BLaER1 (cell line): ENCODE results near the gene SLC25A42.
"Not testable (repeated sequence)": the region's sequence is repeated elsewhere in the genome, so short reads cannot be mapped to it uniquely, and the experiment has no call there.

Source experiments
- H3K27ac ChIP-seq: shearing (Covaris generic); formaldehyde crosslinking; 2 replicates; pipeline ENCODE4 v1.8.1; 2022
- H3K27me3 ChIP-seq: shearing (Covaris generic); formaldehyde crosslinking; 2 replicates; pipeline ENCODE4 v1.8.1; 2022
- H3K36me3 ChIP-seq: shearing (Covaris generic); formaldehyde crosslinking; 2 replicates; pipeline ENCODE4 v1.8.1; 2022
- H3K4me1 ChIP-seq: shearing (Covaris generic); formaldehyde crosslinking; 2 replicates; pipeline ENCODE4 v1.8.1; 2022
- H3K4me2 ChIP-seq: shearing (Covaris generic); formaldehyde crosslinking; 2 replicates; pipeline ENCODE4 v1.8.1; 2022
- H3K4me3 ChIP-seq: shearing (Covaris generic); formaldehyde crosslinking; 2 replicates; pipeline ENCODE4 v1.8.1; 2022
- H3K9ac ChIP-seq: shearing (Covaris generic); formaldehyde crosslinking; 2 replicates; pipeline ENCODE4 v1.8.1; 2022
- H3K9me3 ChIP-seq: shearing (Covaris generic); formaldehyde crosslinking; 2 replicates; pipeline ENCODE4 v1.8.1; 2022
- H4K20me1 ChIP-seq: shearing (Covaris generic); formaldehyde crosslinking; 2 replicates; pipeline ENCODE4 v1.8.1; 2022
- Cebpa-rat ChIP-seq: shearing (Covaris generic); IDR thresholded peaks from 2 replicates; pipeline ENCODE4 v1.8.1; 2022

Gene SLC25A42

DNA sequence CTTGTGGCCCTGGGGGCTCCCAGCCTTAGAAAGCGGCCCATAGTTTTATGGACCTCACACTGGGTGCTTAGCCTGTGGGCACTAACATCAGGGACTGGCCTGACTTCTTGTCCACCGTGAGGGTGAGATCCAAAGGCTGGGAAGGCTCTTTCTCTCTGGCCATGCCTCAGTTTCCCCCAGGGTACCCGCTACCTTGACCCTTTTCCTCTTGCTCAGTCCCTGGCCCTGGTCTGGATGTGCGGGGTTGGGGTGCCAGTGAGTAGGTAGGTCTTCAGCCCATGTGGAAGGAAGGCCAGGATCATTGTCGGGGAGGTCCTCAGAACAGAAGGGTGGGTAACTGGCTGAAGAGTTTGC is 76.1 kb downstream of the SLC25A42 start:
- Histone ChIP-seq H3K4me1 (peaks cover 35% of the 10 kb centered on the region), H3K27ac (no peak overlapping the region), H3K9ac (no peak overlapping the region), H3K27me3 (no peaks in the 10 kb centered on the region), H3K36me3 (no peaks in the 10 kb centered on the region), H3K9me3 (no peaks in the 10 kb centered on the region), H4K20me1 (no peaks in the 10 kb centered on the region), H3K4me3 (no peak overlapping the region), H3K4me2 (no peak overlapping the region)
- no peak for TF ChIP-seq Cebpa-rat

DNA sequence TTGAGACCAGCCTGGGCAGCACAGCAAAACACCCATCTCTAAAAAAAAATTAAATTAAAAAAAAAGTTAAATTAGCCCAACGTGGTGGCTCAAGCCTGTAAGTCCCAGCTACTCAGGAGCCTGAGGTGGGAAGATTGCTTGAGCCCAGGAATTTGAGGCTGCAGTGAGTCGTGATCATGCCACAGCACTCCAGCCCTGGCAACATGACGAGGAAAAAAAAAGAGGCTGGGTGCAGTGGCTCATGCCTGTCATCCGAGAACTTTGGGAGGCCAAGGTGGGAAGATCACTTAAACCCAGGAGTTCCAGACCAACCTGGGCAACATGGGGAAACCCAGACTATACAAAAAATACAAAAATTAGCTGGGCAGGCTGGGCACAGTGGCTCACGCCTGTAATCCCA is 76.7 kb downstream of the SLC25A42 start:
- Histone ChIP-seq H3K27me3 (no peaks in the 10 kb centered on the region), H3K9ac (no peak overlapping the region; the same call in 1 of the 2 replicates), H3K4me2 (no peak overlapping the region), H3K4me1 (peaks cover 34% of the 10 kb centered on the region), H3K9me3 (no peaks in the 10 kb centered on the region), H4K20me1 (no peaks in the 10 kb centered on the region), H3K36me3 (no peaks in the 10 kb centered on the region), H3K4me3 (no peak overlapping the region), H3K27ac (no peak overlapping the region)
- TF ChIP-seq Cebpa-rat: no peak

DNA sequence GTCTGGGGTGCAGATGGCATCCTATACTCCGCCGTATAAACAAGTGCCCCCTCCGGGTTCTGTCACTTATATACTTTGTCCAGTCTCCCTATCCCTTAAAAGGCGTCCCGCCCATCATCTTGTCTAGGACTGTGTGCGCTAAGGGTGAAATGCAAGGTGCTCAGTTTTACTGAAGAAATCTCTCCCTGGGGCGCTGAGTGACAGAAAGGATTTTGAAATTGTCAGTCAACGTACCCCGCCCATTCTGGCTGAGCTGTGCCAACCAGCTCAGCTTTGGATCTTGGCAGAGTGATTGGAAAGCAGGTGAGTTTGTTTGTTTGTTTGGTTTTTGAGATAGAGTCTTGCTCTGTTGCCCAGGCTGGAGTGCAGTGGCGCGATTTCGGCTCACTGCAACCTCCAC is 78.6 kb downstream of the SLC25A42 start:
- TF ChIP-seq Cebpa-rat: no peak
- H3K9me3 ChIP-seq: no peaks in the 10 kb centered on the region
- peaks cover 32% of the 10 kb centered on the region for H3K4me1 ChIP-seq
- no peaks in the 10 kb centered on the region for H4K20me1 ChIP-seq
- H3K4me3 ChIP-seq: no peak overlapping the region
- no peaks in the 10 kb centered on the region for H3K27me3 ChIP-seq
- H3K4me2 ChIP-seq: no peak overlapping the region
- no peak overlapping the region for H3K9ac ChIP-seq
- peaks cover 11% of the 10 kb centered on the region for H3K36me3 ChIP-seq
- no peak overlapping the region for H3K27ac ChIP-seq

DNA sequence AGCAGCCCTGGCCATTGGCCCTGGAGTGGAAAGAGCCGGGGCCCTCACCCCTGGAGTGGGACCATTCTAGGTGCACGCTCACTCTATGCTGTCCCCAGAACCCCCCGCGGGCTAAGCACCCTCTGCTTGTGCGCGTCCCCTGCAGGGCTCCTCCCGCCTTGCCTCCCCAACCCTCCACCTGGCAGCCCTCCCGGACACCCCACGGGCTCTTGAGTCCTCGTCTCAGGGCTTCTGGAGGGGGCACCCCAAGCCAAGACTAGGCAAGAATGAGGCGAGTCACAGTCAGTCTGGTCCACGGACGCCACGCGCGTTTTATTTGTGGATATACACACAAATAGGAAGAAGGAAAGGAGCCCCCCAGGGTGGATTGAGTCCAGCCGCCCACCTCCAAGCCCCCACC is 81.5 kb downstream of the SLC25A42 start:
- H3K4me1 ChIP-seq: peaks cover 27% of the 10 kb centered on the region
- H3K9ac ChIP-seq: peak overlapping the region; percentile 32; the same call in 1 of the 2 replicates
- no peaks in the 10 kb centered on the region for H3K27me3 ChIP-seq
- no peaks in the 10 kb centered on the region for H3K9me3 ChIP-seq
- TF ChIP-seq Cebpa-rat: no peak
- peak overlapping the region; percentile 70; the same call in 1 of the 2 replicates for H3K27ac ChIP-seq
- no peaks in the 10 kb centered on the region for H4K20me1 ChIP-seq
- no peak overlapping the region for H3K4me3 ChIP-seq
- H3K4me2 ChIP-seq: peak overlapping the region; percentile 68
- H3K36me3 ChIP-seq: peaks cover 32% of the 10 kb centered on the region

- Histone ChIP-seq H3K4me3 (no peak overlapping the region), H3K27ac (peak overlapping the region; percentile 70), H3K9ac (peak overlapping the region; percentile 32; the same call in 1 of the 2 replicates), H3K27me3 (no peaks in the 10 kb centered on the region), H4K20me1 (no peaks in the 10 kb centered on the region), H3K9me3 (no peaks in the 10 kb centered on the region), H3K4me1 (peaks cover 27% of the 10 kb centered on the region), H3K4me2 (peak overlapping the region; percentile 68), H3K36me3 (peaks cover 32% of the 10 kb centered on the region)
- no peak for TF ChIP-seq Cebpa-rat
Measured at GRCh38 chr19:19145684-19146608, 82.2 kb downstream of the SLC25A42 start.

- Histone ChIP-seq H4K20me1 (no peaks in the 10 kb centered on the region), H3K4me1 (peaks cover 34% of the 10 kb centered on the region), H3K4me2 (no peak overlapping the region), H3K9ac (no peak overlapping the region), H3K4me3 (no peak overlapping the region), H3K9me3 (no peaks in the 10 kb centered on the region), H3K27me3 (no peaks in the 10 kb centered on the region), H3K27ac (no peak overlapping the region), H3K36me3 (peaks cover 32% of the 10 kb centered on the region)
- TF ChIP-seq Cebpa-rat: no peak
Measured at GRCh38 chr19:19146865-19147264, 83.1 kb downstream of the SLC25A42 start.

DNA sequence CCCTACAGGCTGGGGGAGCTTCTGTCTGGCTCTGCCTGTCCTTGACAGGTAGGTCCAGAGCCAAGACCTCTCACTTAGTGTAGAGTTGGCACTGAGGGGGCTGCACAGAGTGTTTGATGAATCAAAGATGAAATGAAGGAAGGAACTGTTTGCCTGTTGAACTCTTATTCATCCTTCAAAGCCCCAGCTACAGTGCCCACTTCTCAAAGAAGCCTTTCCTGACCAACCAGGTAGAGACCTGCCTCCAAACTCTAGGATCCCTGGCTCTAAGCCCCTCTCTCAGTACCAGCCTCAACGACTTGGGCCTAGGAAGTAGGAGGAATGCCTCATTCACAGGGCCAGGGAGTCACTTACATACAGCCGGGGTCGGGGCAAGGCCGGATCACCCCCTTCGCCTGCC is 83.5 kb downstream of the SLC25A42 start:
- Histone ChIP-seq H3K27me3 (no peaks in the 10 kb centered on the region), H3K9ac (no peak overlapping the region), H3K36me3 (peaks cover 32% of the 10 kb centered on the region), H3K4me2 (no peak overlapping the region), H4K20me1 (no peaks in the 10 kb centered on the region), H3K9me3 (no peaks in the 10 kb centered on the region), H3K4me3 (no peak overlapping the region), H3K27ac (no peak overlapping the region), H3K4me1 (peaks cover 34% of the 10 kb centered on the region)
- TF ChIP-seq Cebpa-rat: no peak

DNA sequence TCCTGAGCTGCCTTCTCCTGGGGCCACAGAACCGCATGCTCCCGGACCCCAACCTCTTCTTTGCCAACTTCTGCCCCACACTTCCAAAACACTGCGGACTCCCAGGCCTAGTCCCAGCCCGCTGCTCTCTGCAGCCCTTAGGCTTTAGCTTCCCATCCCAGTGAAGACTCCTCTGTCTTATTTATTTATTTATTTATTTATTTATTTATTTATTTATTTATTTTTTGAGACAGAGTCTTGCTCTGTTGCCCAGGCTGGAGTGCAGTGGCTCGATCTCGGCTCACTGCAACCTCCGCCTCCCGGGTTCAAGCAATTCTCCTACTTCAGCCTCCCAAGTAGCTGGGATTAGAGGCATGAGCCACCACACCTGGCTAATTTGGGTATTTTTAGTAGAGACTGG is 84.7 kb downstream of the SLC25A42 start:
- H4K20me1 ChIP-seq, H3K27ac ChIP-seq, H3K9ac ChIP-seq, H3K9me3 ChIP-seq, H3K27me3 ChIP-seq, H3K4me3 ChIP-seq, H3K4me2 ChIP-seq: not testable (repeated sequence)
- Histone ChIP-seq H3K36me3 (peaks cover 32% of the 10 kb centered on the region), H3K4me1 (peaks cover 37% of the 10 kb centered on the region)

DNA sequence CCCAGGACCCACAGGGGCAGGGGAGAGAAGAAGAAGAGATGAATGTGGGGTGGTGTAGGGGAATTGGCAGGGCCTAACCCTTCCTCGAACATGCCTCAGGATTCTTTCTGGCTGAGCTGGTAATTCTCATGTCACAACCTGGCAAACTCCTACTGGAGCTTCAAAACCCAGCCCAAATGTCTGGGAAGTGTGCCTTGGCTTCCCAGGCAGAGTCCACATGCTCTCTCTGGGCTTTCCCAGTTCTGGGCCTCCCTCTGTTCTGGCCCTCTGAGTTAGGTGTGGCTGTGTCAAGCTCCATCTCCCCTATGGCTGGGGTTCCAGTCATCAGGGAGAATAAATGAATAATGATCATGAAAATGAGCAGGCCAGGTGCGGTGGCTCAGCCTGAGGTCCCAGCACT is 85.6 kb downstream of the SLC25A42 start:
- no peaks in the 10 kb centered on the region for H3K9me3 ChIP-seq
- no peaks in the 10 kb centered on the region for H3K27me3 ChIP-seq
- no peak overlapping the region for H3K27ac ChIP-seq
- peaks cover 28% of the 10 kb centered on the region for H3K4me1 ChIP-seq
- no peaks in the 10 kb centered on the region for H4K20me1 ChIP-seq
- H3K9ac ChIP-seq: no peak overlapping the region
- H3K36me3 ChIP-seq: peaks cover 32% of the 10 kb centered on the region
- H3K4me3 ChIP-seq: no peak overlapping the region
- no peak overlapping the region for H3K4me2 ChIP-seq
- no peak for TF ChIP-seq Cebpa-rat

GRCh38 chr19:19151418-19151817 is 87.6 kb downstream of the SLC25A42 start:
- Histone ChIP-seq H4K20me1 (no peaks in the 10 kb centered on the region), H3K4me3 (no peak overlapping the region), H3K4me2 (0 out of 2 replicates have a peak overlapping the region, but pooled peaks have one; percentile 3), H3K9me3 (no peaks in the 10 kb centered on the region), H3K4me1 (peaks cover 12% of the 10 kb centered on the region), H3K27ac (no peak overlapping the region), H3K27me3 (no peaks in the 10 kb centered on the region), H3K36me3 (peaks cover 44% of the 10 kb centered on the region), H3K9ac (no peak overlapping the region)
- no peak for TF ChIP-seq Cebpa-rat
